ENCODE results near the gene BTBD17.

- TF ChIP-seq RAD21 (IDR thresholded peaks at IDR 0.05; ENCODE audit: low read depth) (no peak), NFIC (IDR thresholded peaks at IDR 0.05) (no peak), TAF1 (IDR thresholded peaks at IDR 0.05; ENCODE audit: low read depth) (no peak), CEBPB (IDR thresholded peaks at IDR 0.05) (no peak), TEAD4 (IDR thresholded peaks at IDR 0.05) (no peak), YY1 (IDR thresholded peaks at IDR 0.05; ENCODE audit: low read depth) (no peak)
These were observed 22.0 kb downstream of the BTBD17 start for GRCh38 chr17:74339537-74340195.

Data from Ishikawa (cell line).